ENCODE data around the gene HYI.

- TF ChIP-seq, protein P1, sequence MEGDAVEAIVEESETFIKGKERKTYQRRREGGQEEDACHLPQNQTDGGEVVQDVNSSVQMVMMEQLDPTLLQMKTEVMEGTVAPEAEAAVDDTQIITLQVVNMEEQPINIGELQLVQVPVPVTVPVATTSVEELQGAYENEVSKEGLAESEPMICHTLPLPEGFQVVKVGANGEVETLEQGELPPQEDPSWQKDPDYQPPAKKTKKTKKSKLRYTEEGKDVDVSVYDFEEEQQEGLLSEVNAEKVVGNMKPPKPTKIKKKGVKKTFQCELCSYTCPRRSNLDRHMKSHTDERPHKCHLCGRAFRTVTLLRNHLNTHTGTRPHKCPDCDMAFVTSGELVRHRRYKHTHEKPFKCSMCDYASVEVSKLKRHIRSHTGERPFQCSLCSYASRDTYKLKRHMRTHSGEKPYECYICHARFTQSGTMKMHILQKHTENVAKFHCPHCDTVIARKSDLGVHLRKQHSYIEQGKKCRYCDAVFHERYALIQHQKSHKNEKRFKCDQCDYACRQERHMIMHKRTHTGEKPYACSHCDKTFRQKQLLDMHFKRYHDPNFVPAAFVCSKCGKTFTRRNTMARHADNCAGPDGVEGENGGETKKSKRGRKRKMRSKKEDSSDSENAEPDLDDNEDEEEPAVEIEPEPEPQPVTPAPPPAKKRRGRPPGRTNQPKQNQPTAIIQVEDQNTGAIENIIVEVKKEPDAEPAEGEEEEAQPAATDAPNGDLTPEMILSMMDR (IDR thresholded peaks at IDR 0.05) = no peak
- TF ChIP-seq POLR2A (IDR thresholded peaks at IDR 0.05) = no peak
Observed at GRCh38 chr1:43482215-43482614, 28.5 kb upstream of the HYI start.
